Neutrophil (primary cell): Measurements from ENCODE around the gene PODXL2.

Experiments
- H3K27ac ChIP-seq: fragments of 200-600 bp; sonication (generic); 2 replicates; pipeline ENCODE4 v1.5.1; 2016; ENCODE audit warnings: mild to moderate bottlenecking, moderate library complexity
- H3K27me3 ChIP-seq: fragments of 200-600 bp; sonication (generic); 2 replicates; pipeline ENCODE4 v1.6.0; 2016; ENCODE audit warnings: mild to moderate bottlenecking
- H3K36me3 ChIP-seq: fragments of 200-600 bp; sonication (generic); 2 replicates; pipeline ENCODE4 v1.5.1; 2017
- H3K4me1 ChIP-seq, 2 experiments: fragments of 200-600 bp in 1 of 2; sonication (generic) in 1 of 2; 1 replicate in 1 of 2; 2 replicates in 1 of 2; pipeline versions ENCODE4 v1.5.1 to v1.6.1; 2013 to 2016; ENCODE audit warnings: low read depth in 1 of 2, low read length in 1 of 2, mild to moderate bottlenecking in 1 of 2, moderate library complexity in 1 of 2; ENCODE audit not compliant: control insufficient read depth in 1 of 2, insufficient read depth in 1 of 2
- H3K4me3 ChIP-seq, 2 experiments: fragments of 200-600 bp in 1 of 2; sonication (generic) in 1 of 2; 1 replicate in 1 of 2; 2 replicates in 1 of 2; pipeline ENCODE4 v1.5.1; 2013 to 2016; ENCODE audit warnings: low read depth in 1 of 2, low read length in 1 of 2, mild to moderate bottlenecking in 1 of 2, moderate library complexity in 1 of 2
- H3K9me3 ChIP-seq: fragments of 200-600 bp; sonication (generic); 2 replicates; pipeline ENCODE4 v1.5.1; 2016
- CTCF ChIP-seq: fragments of 200-600 bp; sonication (generic); IDR thresholded peaks from 2 replicates; pipeline ENCODE4 v1.5.1; 2016; ENCODE audit warnings: antibody characterized with exemption

PODXL2 gene

GRCh38 chr3:127692501-127693335, 63.7 kb downstream of the PODXL2 start:
- TF ChIP-seq CTCF = no peak
- Histone ChIP-seq H3K27me3 (no peaks in the 10 kb centered on the region), H3K27ac (no peak overlapping the region), H3K4me1 (peaks cover 14 to 22% of the 10 kb centered on the region in 2 experiments), H3K36me3 (no peaks in the 10 kb centered on the region), H3K4me3 (no peak overlapping the region), H3K9me3 (no peaks in the 10 kb centered on the region)

GRCh38 chr3:127693336-127693843, 64.4 kb downstream of the PODXL2 start:
- Histone ChIP-seq H3K4me3 (no peak overlapping the region), H3K4me1 (peaks cover 16 to 22% of the 10 kb centered on the region in 2 experiments), H3K27ac (no peak overlapping the region), H3K36me3 (no peaks in the 10 kb centered on the region), H3K9me3 (no peaks in the 10 kb centered on the region), H3K27me3 (no peaks in the 10 kb centered on the region)
- no peak for TF ChIP-seq CTCF

- H3K4me1 ChIP-seq = peaks cover 16 to 22% of the 10 kb centered on the region in 2 experiments
- peak overlapping the region; percentile 38 for H3K27ac ChIP-seq
- no peaks in the 10 kb centered on the region for H3K36me3 ChIP-seq
These were observed 65.7 kb downstream of the PODXL2 start for GRCh38 chr3:127694467-127695215.

DNA sequence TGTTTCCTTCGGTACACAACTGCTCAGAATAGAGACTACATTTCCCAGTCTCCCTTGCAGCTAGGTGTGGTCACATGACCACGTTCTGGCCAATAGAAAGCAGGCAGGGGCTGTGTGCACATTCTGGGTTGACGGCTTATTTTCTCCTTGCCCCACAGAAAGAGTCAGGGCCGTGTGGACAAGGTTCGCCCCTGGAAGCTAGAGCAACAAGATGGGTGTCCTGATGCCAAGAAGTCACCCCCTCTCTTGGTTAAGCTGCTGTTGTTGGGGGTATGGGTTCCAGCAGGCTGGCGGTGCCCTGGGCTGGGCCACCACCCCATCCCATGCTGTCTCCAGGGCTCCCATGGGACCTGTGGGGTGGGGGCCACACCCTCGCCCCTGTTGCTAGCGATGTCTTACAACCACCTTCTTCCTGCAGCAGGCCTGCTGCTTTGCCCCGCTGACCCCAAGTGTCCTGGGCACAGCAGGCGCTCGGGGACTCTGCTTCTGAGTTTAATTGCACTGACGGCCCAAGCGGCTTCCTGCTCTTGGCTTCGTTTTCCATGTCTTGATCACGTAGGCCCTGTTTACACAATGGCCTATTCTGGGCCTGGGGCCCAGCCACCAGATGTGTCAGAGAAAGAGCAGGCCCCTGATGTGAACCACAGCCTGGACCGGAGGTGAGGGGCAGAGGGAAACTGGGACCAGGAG, 68.7 kb downstream of the PODXL2 start:
- Histone ChIP-seq H3K27me3 (no peaks in the 10 kb centered on the region), H3K36me3 (no peaks in the 10 kb centered on the region), H3K4me3 (no peak overlapping the region), H3K27ac (peak overlapping the region; percentile 55), H3K9me3 (no peaks in the 10 kb centered on the region), H3K4me1 (peaks cover 16 to 22% of the 10 kb centered on the region in 2 experiments)
- TF ChIP-seq CTCF = no peak

More at GRCh38 chr3:127694467-127695215, 65.7 kb downstream of the PODXL2 start:
- H3K4me3 ChIP-seq = no peak overlapping the region
- TF ChIP-seq CTCF = peak; percentile 55
- no peaks in the 10 kb centered on the region for H3K27me3 ChIP-seq
- no peaks in the 10 kb centered on the region for H3K9me3 ChIP-seq

DNA sequence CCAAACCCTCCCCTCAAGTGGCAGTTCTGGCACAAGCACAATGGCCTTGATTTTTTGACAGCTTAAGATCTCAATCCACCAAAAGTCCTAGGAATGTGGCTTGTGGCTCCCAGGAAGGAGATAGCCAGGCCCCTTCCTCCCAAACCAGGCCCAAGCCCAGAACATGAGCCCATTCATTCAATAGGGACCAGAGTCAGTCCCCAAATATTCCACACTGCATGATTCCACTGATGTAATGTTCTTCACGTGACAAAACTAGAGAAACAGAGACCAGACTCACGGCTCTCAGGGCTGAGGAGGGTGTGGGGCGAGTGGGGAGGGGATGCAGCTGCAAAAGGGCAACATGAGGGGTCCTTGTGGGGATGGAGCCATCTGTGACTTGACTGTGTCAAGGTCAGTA, 69.3 kb downstream of the PODXL2 start:
- H3K36me3 ChIP-seq = no peaks in the 10 kb centered on the region
- peaks cover 21 to 26% of the 10 kb centered on the region in 2 experiments for H3K4me1 ChIP-seq
- H3K27me3 ChIP-seq = no peaks in the 10 kb centered on the region
- no peak overlapping the region for H3K4me3 ChIP-seq
- no peak overlapping the region for H3K27ac ChIP-seq
- no peaks in the 10 kb centered on the region for H3K9me3 ChIP-seq
- TF ChIP-seq CTCF = no peak
